A549 (cell line): ENCODE data around the gene ST6GALNAC4. TPM values are rescaled to one million over a fixed set of nuclear protein-coding genes. Genes with fewer than 3 reads are reported as not detected.

ENCODE experiments used
- ATAC-seq, 2 experiments: fragments of 200-7000 bp in 1 of 2; fragments of >200 bp in 1 of 2; cut with Nextera tagmentation in 1 of 2; cut with Tn5 transposase in 1 of 2; 3 replicates each; pipeline versions ENCODE4 v1.8.0 to v1.9.1; 2018 to 2020; ENCODE audit warnings: mild to moderate bottlenecking in 1 of 2, moderate library complexity in 1 of 2
- CTCF ChIA-PET: fragments of 300-600 bp; sonication (Branson Sonifier 250); formaldehyde crosslinking; extraction: SDS; loops from one replicate; lab custom pipeline; 2021; ENCODE audit warnings: antibody characterized with exemption, inconsistent platforms; lab: Yijun Ruan, JAX
- POLR2A ChIA-PET: fragments of 350-600 bp; formaldehyde crosslinking; extraction: SDS; loops from one replicate; lab custom pipeline; 2021; ENCODE audit warnings: antibody characterized with exemption, inconsistent platforms; lab: Yijun Ruan, JAX
- DNase-seq, 2 experiments: peaks; one replicate each; pipeline versions ENCODE4 v3.0.0 to v3.0.0-alpha.2; 2011 to 2016; ENCODE audit warnings: low read depth in 1 of 2, low spot score in 1 of 2
- FAIRE-seq: peaks from 2 replicates; lab custom pipeline; 2011; peaks lifted over from hg19 to GRCh38; lab: Jason Lieb, UNC
- H3K27ac ChIP-seq, 2 experiments: fragments of >200 bp; sonication (Bioruptor Twin); formaldehyde crosslinking; 3 replicates each; pipeline ENCODE4 v1.5.1; 2016 to 2017
- H3K4me1 ChIP-seq: fragments of >200 bp; sonication (Bioruptor Twin); formaldehyde crosslinking; 3 replicates; pipeline ENCODE4 v1.6.1; 2016
- H3K4me2 ChIP-seq: fragments of >200 bp; sonication (Bioruptor Twin); formaldehyde crosslinking; 3 replicates; pipeline ENCODE4 v1.6.1; 2016
- H3K4me3 ChIP-seq: fragments of >200 bp; sonication (Bioruptor Twin); formaldehyde crosslinking; 3 replicates; pipeline ENCODE4 v1.5.1; 2016
- H3K9me3 ChIP-seq: fragments of >200 bp; sonication (Bioruptor Twin); formaldehyde crosslinking; 3 replicates; pipeline ENCODE4 v1.6.1; 2016
- CBX2 ChIP-seq: fragments of 200-600 bp; sonication (generic); IDR thresholded peaks from 2 replicates; pipeline ENCODE4 v1.6.1; 2016; ENCODE audit warnings: low read depth, mild to moderate bottlenecking, borderline replicate concordance
- ELK1 ChIP-seq: fragments of 150-350 bp; IDR thresholded peaks from 2 replicates; pipeline ENCODE4 v1.6.1; 2014; ENCODE audit warnings: low read depth, mild to moderate bottlenecking, low read length
- ESRRA ChIP-seq: fragments of 150-350 bp; IDR thresholded peaks from 2 replicates; pipeline ENCODE4 v1.6.1; 2014; ENCODE audit warnings: mild to moderate bottlenecking, low read length, borderline replicate concordance
- FOXS1 ChIP-seq: fragments of 250-450 bp; sonication (Bioruptor Pico); IDR thresholded peaks from 2 replicates; pipeline ENCODE4 v1.5.0; 2020; ENCODE audit warnings: mild to moderate bottlenecking, moderate library complexity
- HEYL ChIP-seq: fragments of 250-450 bp; sonication (Bioruptor Pico); IDR thresholded peaks from 2 replicates; pipeline ENCODE4 v1.8.0; 2021; ENCODE audit warnings: mild to moderate bottlenecking, moderate library complexity
- HMGXB4 ChIP-seq: fragments of 250-450 bp; sonication (Bioruptor Pico); IDR thresholded peaks from 2 replicates; pipeline ENCODE4 v1.5.0; 2021; ENCODE audit warnings: mild to moderate bottlenecking, moderate library complexity, borderline replicate concordance
- KDM5A ChIP-seq: fragments of 200-600 bp; sonication (generic); IDR thresholded peaks from 2 replicates; pipeline ENCODE4 v1.6.1; 2016; ENCODE audit warnings: antibody characterized with exemption, mild to moderate bottlenecking
- NPAS2 ChIP-seq: fragments of 250-450 bp; sonication (Bioruptor Pico); IDR thresholded peaks from 2 replicates; pipeline ENCODE4 v1.8.0; 2022; ENCODE audit warnings: mild to moderate bottlenecking, moderate library complexity, borderline replicate concordance
- PHF8 ChIP-seq: fragments of 200-600 bp; sonication (generic); IDR thresholded peaks from 2 replicates; pipeline ENCODE4 v1.6.1; 2016; ENCODE audit warnings: low read depth, mild to moderate bottlenecking, antibody characterized with exemption, moderate library complexity, borderline replicate concordance
- POLR2AphosphoS2 ChIP-seq: conservative IDR thresholded peaks from 2 replicates; pipeline ENCODE4 v1.6.1; 2012; ENCODE audit warnings: low read length, improper control_type of control experiment, inconsistent platforms
- RCOR1 ChIP-seq: fragments of 150-350 bp; IDR thresholded peaks from 2 replicates; pipeline ENCODE4 v1.6.1; 2014; ENCODE audit warnings: antibody characterized with exemption, low read length, low read depth
- SMC3 ChIP-seq: fragments of >200 bp; sonication (Bioruptor Twin); formaldehyde crosslinking; IDR thresholded peaks from 3 replicates; pipeline ENCODE4 v1.6.1; 2018; ENCODE audit warnings: inconsistent platforms
- SREBF2 ChIP-seq: fragments of 450-650 bp; IDR thresholded peaks from 2 replicates; pipeline ENCODE4 v1.6.1; 2014; ENCODE audit warnings: mild to moderate bottlenecking, moderate library complexity
- TP53 ChIP-seq: fragments of 250-450 bp; sonication (Bioruptor Pico); IDR thresholded peaks from 2 replicates; pipeline ENCODE4 v1.5.0; 2021; ENCODE audit warnings: mild to moderate bottlenecking, moderate library complexity
- ZNF302 ChIP-seq: fragments of 250-450 bp; sonication (Bioruptor Pico); IDR thresholded peaks from 2 replicates; pipeline ENCODE4 v1.9.0; 2021; ENCODE audit warnings: inconsistent platforms, mild to moderate bottlenecking, moderate library complexity
- ZSCAN20 ChIP-seq: fragments of 250-450 bp; sonication (Bioruptor Pico); IDR thresholded peaks from 2 replicates; pipeline ENCODE4 v1.8.0; 2022; ENCODE audit warnings: mild to moderate bottlenecking, moderate library complexity
- WGBS: methylation state at CpG from one replicate; pipeline ENCODE4 v1.1.6; 2017; ENCODE audit errors: missing lambda C conversion rate; 5-methylcytosine and 5-hydroxymethylcytosine counted together
- polyA plus RNA-seq, 4 experiments: library from polyadenylated mRNA; depleted of rRNA in 3 of 4; stranded (reverse); fragments of >200 nt; fragmentation: RNase III in 1 of 4; extraction: RNeasy Plus Mini Kit Qiagen cat#74134 plus additional on column Dnase treatment in 1 of 4; gene quantifications; 2 replicates in 3 of 4; 3 replicates in 1 of 4; pipeline ENCODE4 v1.2.3, GENCODE V29; 2011 to 2017
- TF ChIP-seq, protein P1 (sequence below): fragments of >200 bp; sonication (Bioruptor Twin); formaldehyde crosslinking; IDR thresholded peaks from 3 replicates; pipeline ENCODE4 v1.6.1; 2016

ST6GALNAC4 gene
- polyA plus RNA-seq, 2 of the 4 experiments (the other 2 are of a cell fraction) = 11.0 to 24.8 TPM

GRCh38 chr9:127875306-127875966, 41.4 kb downstream of the ST6GALNAC4 start:
- no peak for FAIRE-seq
- CTCF ChIA-PET = interaction anchor here (0.9 to 3.3 kb wide), 4 partner anchors 17 to 140 kb away, joined by 3 to 16 read pairs (median 4); partner anchors contain the start of gene TOR2A

DNA sequence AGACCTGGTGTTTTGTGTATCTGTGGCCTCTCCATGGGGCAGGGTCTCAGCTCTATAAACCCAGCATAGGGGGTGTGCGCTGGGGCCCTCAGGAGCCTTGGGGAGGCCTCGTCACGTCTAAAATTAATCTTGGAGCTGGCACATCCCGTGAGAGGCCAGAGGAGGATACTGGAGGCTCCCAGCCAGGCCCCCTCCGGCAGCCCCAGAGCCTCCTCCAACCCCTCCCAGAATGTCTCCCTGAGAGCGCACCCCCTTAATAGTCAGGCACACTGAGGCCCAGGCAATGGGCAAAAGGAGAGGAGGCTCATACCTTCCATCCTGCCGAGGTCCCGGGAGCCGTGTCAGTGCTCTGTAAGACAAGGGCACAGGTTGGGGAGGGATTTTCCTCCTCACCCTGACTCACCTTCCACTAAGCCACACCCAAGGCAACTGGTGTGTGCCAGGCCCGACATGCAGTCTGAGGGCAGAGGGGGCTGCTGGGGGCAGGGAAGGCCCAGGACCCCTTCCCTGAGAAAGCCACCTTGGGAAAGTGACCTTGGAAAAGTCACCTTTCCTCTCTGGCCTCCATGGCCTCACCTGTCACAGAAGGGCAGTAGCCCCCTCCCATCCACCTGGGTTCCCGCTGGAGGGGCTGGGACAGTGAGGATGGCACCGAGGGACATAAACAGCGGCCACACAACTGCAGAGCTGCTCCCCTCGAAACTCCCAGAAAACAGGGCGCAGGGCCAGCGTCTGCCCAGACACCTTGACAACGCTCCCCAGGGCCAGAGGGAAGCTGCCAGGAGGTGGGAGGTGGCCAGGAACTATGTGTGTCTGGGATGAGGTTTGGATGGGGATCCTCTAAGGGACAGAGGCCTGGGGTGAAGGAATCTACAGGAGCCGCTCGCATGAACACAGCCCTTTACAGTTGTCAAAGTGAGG, 42.3 kb downstream of the ST6GALNAC4 start:
- TF ChIP-seq, protein P1, sequence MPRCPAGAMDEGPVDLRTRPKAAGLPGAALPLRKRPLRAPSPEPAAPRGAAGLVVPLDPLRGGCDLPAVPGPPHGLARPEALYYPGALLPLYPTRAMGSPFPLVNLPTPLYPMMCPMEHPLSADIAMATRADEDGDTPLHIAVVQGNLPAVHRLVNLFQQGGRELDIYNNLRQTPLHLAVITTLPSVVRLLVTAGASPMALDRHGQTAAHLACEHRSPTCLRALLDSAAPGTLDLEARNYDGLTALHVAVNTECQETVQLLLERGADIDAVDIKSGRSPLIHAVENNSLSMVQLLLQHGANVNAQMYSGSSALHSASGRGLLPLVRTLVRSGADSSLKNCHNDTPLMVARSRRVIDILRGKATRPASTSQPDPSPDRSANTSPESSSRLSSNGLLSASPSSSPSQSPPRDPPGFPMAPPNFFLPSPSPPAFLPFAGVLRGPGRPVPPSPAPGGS = no peak
- TF ChIP-seq KDM5A (no peak), TP53 (CRISPR knock-in tag) (no peak), POLR2AphosphoS2 (no peak), CBX2 (no peak)

More at GRCh38 chr9:127875306-127875966, 41.4 kb downstream of the ST6GALNAC4 start:
- 83% methylated on average over 10 of the region's 10 CpGs for WGBS
- POLR2A ChIA-PET = interaction anchor here (0.5 kb wide), 1 partner anchor 297 kb away, joined by 3 read pairs; no protein-coding TSS in a partner anchor
- no peak for TF ChIP-seq HMGXB4 (CRISPR knock-in tag)
- no peak for TF ChIP-seq NPAS2
- no peak for TF ChIP-seq HEYL (CRISPR knock-in tag)
- TF ChIP-seq ZSCAN20 (CRISPR knock-in tag) = no peak
- TF ChIP-seq RCOR1 = no peak
- TF ChIP-seq ELK1 = no peak
- TF ChIP-seq ESRRA = no peak
- no peak for TF ChIP-seq ZNF302 (CRISPR knock-in tag)
- no peak for TF ChIP-seq FOXS1
- no peak for TF ChIP-seq PHF8
- no peak for TF ChIP-seq SREBF2
- no peak for TF ChIP-seq SMC3
- Histone ChIP-seq H3K4me1 (peaks cover 39% of the 10 kb centered on the region), H3K4me2 (peak overlapping the region; percentile 14; the same call in 2 of the 3 replicates), H3K4me3 (no peak overlapping the region), H3K9me3 (no peaks in the 10 kb centered on the region), H3K27ac (peak overlapping the region in 1 of 2 experiments; percentile 88; a peak in 1 of 6 replicates)
- DNase-seq = no peak
- ATAC-seq = no peak

More for the DNA sequence above, 42.3 kb downstream of the ST6GALNAC4 start:
- Histone ChIP-seq H3K27ac (peak overlapping the region in 1 of 2 experiments; percentile 29; a peak in 3 of 6 replicates), H3K4me1 (peaks cover 39% of the 10 kb centered on the region), H3K4me2 (peak overlapping the region; percentile 22; the same call in 1 of the 3 replicates), H3K9me3 (no peaks in the 10 kb centered on the region), H3K4me3 (no peak overlapping the region)
- ChIA-PET CTCF (interaction anchor here (0.7 to 13.7 kb wide), 11 partner anchors 8 to 285 kb away, joined by 3 to 117 read pairs (median 3); partner anchors contain the start of gene TOR2A), POLR2A (no interaction called here)
- ATAC-seq (no peak), DNase-seq (no peak), FAIRE-seq (no peak)
- 76% methylated on average over 17 of the region's 19 CpGs for WGBS
